CD1c-positive myeloid dendritic cell (primary cell): ENCODE results near the gene DCAF7.

Experiments used
- DNase-seq: peaks from one replicate; pipeline ENCODE4 v3.0.0-alpha.2; 2016; ENCODE audit errors: extremely low spot score

DCAF7 gene

DNA sequence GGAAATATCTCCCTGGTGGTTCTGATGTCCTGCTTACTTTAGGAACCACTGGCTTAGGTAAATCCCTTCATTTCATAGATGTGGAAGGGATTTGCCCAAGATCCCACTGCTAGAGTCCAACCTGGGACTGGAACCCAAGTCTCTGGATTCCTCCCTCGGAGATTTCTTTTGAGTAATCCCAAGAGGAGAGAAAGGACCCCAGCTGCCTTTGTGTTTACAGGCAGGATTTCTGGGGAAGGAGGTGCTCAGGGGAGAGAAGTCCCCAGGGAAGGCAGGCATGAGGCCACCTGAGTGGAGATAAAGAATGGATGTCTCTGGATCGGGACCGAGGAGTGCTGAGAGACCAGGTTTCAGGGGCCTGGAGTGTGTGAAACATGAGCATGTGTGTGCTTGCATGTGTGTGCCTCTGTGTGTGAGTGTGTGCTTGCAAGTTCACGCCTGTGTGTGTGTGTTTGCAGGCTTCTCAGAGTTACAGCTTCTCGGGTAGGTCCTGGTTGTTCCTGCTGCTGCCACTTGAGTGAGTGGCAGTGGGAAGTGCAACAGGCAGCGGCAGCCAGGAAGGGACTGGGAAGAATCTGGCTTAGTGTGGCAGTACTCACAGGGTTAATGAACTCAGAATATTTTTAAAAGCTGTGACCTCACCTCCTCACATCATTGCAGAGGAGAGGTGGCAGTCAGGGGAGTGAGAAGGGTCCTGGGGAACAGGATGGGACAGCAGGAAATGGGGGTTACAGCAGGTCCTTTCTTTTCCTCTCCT is 24.9 kb upstream of the DCAF7 start:
- no peak for DNase-seq

DNA sequence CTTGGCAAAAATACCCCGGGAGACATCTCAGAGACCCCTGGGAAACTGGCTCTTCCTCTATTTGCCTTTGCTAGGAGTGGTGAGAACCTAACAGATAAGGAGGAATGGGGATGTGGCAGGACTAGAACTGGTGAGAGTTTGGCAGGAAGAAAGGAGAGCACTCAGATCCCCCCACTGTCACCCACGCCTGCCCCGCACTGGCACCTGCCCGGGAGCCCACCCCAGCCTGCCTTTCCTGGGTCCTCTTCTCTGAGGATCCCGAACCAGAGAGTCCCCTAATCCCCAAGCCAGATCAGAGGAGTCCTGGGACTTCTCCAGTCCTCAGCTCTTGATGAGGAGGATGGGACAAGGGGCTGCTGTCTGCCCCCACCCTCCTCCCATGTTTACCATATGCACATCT is 23.4 kb upstream of the DCAF7 start:
- no peak for DNase-seq

- DNase-seq: no peak
These were observed 22.1 kb upstream of the DCAF7 start for GRCh38 chr17:63528183-63528582.

GRCh38 chr17:63529711-63530556 is 20.3 kb upstream of the DCAF7 start:
- DNase-seq: no peak

GRCh38 chr17:63530557-63531021 is 19.7 kb upstream of the DCAF7 start:
- DNase-seq: no peak

GRCh38 chr17:63531022-63531965 is 19.0 kb upstream of the DCAF7 start:
- no peak for DNase-seq

DNA sequence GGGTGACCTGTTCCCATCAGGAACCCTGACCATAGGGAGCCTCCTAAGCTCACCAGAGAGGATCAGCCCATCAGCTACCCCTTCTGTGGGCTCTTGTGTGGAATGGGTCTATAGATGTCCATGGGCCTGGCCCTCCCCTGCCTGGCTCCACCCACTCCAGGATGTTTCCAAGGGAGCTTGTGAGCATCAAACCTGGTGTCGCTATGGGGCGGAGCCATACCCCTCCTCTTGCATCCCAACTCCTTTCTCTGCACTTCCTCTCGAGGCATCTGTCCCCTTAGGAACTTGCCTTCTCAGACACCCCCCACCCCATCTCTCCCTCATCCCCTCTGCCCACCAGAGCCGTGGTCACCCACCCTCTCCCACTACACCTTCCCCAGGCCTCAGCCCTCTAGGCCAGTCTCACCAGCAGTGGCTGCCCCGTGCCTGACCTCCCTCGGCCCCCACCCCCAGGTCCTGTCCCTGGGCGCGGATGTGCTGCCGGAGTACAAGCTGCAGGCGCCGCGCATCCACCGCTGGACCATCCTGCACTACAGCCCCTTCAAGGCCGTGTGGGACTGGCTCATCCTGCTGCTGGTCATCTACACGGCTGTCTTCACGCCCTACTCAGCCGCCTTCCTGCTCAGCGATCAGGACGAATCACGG is 16.7 kb upstream of the DCAF7 start:
- no peak for DNase-seq

DNA sequence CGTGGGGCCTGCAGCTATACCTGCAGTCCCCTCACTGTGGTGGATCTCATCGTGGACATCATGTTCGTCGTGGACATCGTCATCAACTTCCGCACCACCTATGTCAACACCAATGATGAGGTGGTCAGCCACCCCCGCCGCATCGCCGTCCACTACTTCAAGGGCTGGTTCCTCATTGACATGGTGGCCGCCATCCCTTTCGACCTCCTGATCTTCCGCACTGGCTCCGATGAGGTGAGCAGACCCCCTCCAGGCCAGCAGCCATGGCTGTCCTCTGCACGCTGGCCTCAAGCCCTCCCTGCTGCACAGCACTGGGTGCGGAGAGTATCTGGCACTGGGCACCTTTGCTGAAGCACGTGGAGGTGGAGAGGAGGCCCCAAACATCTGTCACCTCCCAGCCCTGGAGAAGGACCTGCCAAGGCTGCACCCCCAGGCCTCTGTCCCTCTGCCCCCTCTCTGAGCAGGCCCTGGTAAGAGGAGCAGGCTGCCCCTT is 16.2 kb upstream of the DCAF7 start:
- no peak for DNase-seq

- no peak for DNase-seq
These were observed 15.3 kb upstream of the DCAF7 start for GRCh38 chr17:63534816-63535455.

DNA sequence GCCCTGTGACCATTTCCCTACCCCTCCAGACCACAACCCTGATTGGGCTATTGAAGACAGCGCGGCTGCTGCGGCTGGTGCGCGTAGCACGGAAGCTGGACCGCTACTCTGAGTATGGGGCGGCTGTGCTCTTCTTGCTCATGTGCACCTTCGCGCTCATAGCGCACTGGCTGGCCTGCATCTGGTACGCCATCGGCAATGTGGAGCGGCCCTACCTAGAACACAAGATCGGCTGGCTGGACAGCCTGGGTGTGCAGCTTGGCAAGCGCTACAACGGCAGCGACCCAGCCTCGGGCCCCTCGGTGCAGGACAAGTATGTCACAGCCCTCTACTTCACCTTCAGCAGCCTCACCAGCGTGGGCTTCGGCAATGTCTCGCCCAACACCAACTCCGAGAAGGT is 14.6 kb upstream of the DCAF7 start:
- no peak for DNase-seq

GRCh38 chr17:63537001-63537400 is 13.3 kb upstream of the DCAF7 start:
- DNase-seq: no peak

DNA sequence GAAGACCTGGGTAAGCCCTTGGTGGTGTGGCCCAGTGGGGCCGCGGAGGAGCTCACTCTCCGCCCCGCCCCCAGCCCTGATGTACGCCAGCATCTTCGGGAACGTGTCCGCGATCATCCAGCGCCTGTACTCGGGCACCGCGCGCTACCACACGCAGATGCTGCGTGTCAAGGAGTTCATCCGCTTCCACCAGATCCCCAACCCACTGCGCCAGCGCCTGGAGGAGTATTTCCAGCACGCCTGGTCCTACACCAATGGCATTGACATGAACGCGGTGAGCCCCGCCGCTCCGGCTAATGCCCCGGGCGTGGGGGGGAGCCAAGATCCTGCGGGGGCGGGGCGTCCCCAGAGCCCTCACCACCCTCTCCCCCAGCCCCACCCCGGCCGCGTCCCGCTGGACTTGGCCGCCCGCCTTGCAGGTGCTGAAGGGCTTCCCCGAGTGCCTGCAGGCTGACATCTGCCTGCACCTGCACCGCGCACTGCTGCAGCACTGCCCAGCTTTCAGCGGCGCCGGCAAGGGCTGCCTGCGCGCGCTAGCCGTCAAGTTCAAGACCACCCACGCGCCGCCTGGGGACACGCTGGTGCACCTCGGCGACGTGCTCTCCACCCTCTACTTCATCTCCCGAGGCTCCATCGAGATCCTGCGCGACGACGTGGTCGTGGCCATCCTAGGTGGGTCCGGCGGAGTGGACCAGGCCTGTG is 12.1 kb upstream of the DCAF7 start:
- no peak for DNase-seq

DNA sequence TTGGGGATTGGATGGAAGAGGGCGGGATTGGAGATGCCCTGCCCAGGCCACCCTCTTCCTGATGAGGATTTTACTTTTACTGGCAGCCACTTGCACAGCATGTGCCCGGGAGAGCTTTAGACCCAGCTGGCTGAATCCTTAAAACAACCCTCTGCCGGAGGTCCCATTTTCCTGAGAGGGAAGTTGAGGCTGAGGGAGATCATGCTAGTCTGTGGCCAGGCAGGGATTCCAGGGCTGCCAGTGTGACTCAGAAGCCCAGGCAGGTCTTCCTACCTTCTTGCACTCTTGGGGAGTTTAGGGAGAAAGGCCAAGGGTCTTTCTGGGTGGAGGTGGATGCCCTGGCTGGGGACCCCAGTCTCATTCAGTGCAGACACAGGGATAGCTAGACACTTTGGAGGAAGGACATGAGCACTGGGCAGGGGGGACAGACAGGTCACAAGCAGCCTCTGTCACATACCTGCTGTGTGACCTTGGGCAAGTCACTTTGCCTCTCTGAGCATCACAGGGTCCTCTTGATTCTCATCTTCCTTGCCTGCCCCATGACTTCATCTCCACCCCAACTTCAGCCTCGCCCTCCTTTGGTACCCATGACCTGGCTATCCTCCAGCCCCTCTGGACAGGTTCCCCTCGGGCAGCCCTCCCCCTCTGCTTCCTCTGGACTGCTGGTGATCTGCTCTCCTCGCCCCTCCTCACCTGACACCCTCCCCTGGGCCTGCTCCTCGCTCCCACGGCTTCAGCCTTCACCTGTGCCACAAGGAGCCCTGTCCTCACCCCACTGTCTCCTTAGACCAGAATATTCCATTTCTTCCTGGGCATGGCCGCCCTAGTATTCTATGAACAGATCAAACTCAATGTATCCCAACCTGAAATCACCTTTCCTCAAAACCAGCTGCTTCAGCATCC is 11.3 kb upstream of the DCAF7 start:
- no peak for DNase-seq

- DNase-seq: no peak
These were observed 9.7 kb upstream of the DCAF7 start for GRCh38 chr17:63540590-63540989.

DNA sequence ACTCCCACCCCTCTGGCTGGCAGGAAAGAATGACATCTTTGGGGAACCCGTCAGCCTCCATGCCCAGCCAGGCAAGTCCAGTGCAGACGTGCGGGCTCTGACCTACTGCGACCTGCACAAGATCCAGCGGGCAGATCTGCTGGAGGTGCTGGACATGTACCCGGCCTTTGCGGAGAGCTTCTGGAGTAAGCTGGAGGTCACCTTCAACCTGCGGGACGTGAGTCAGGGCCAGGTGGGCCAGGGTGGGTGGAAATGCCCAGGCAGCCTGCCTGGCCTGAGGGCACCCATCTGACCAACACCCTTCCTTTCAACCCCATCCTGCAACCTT is 8.1 kb upstream of the DCAF7 start:
- DNase-seq: no peak

GRCh38 chr17:63542942-63543821 is 7.1 kb upstream of the DCAF7 start:
- no peak for DNase-seq

DNA sequence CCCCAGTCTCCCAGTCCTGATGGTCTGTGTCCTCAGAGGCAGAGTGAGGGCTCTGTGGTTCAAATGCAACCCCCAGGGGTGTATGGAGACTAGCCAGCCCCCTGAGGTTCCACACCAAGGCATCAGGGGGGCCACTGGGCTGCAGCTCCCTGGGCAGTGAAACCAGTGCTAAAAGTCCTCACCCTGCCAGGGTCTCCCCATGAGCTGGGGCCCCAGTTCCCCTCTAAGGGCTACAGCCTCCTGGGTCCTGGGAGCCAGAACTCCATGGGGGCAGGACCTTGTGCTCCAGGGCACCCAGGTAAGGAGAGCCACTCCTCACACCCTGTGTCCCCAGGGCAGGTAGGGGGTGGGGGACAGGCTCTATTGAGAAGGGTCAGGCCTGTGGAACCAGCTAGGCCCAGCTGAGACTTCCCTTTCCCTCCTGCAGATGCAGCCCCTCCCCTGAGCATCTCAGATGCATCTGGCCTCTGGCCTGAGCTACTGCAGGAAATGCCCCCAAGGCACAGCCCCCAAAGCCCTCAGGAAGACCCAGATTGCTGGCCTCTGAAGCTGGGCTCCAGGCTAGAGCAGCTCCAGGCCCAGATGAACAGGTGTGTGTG is 6.4 kb upstream of the DCAF7 start:
- DNase-seq: no peak
